ENCODE measurements around the gene FAM174C.

Gene FAM174C

DNA sequence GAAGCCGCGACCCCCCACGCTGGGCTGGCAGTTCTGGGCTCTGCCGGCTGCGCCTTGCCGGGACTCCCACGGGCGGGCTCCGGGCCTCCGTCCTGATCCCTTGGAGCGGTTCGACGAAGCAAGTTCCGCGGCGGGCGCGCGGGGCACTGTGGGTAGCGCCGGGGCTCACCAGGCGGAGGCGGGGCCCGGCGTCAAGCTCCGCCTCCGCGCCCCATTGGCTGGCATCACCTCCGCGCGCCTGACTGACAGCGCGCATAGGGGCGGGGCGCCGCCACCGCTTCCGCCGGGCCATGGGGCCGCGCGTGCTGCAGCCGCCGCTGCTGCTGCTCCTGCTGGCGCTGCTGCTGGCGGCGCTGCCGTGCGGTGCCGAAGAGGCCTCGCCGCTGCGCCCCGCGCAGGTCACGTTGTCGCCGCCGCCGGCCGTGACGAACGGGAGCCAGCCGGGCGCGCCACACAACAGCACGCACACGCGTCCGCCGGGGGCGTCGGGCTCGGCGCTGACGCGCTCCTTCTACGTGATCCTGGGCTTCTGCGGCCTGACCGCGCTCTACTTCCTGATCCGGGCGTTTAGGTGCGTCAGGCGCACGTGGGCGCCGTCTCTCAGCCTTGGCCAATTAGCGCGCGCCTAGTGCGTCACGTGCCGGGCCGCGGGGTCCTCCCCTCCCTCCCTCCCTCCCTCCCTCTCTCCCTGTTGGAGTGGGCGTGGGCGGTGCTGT, at the start of gene FAM174C:
TSS of gene FAM174C (plus strand) at position 271 of the 716 bp plus-strand sequence. CDS start at position 291, 20 bp downstream.
- DNase-seq (ENCODE audit: low read depth) = peak; percentile 93

GRCh38 chr19:1226227-1226518, 49.2 kb upstream of the FAM174C start:
- no peak for DNase-seq (ENCODE audit: low read depth)

DNA sequence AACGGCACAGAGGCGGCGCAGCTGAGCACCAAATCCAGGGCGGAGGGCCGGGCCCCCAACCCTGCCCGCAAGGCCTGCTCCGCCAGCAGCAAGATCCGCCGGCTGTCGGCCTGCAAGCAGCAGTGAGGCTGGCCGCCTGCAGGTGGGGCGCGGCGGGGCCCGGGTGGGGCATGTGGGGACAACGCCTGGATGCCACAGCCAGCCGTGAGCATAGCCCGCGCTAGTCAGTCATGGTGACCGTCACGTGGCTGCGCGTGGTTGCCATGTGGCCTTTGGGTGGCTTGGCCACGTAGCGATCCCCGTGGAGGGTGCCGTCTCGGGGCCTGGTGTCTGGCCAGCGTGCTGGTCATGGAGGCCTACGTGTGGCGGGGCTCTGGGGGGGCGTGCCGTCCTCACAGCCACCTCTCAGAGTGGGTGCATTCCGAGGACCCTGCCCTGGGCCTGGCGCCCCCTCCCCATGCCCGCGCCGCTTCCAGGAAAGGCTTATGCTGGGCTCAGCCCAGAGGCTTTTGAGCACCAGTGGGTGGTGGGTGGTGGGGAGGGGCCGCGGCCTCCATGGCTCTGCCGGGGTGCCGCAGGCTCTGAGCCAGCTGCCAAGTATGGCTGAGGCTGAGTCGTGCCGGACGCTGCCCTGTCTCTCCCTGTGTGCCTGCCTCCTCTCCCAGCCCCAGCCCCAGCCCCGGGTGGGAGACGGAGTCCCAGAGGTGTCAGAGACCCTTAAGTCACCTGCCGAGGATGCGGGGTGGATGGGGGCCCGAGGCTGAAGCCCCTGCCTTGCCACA, 48.6 kb upstream of the FAM174C start:
- DNase-seq (ENCODE audit: low read depth) = no peak

GRCh38 chr19:1227304-1228054, 47.9 kb upstream of the FAM174C start:
- DNase-seq (ENCODE audit: low read depth) = no peak

- no peak for DNase-seq (ENCODE audit: low read depth)
These were observed 47.0 kb upstream of the FAM174C start for GRCh38 chr19:1228161-1228957.

DNA sequence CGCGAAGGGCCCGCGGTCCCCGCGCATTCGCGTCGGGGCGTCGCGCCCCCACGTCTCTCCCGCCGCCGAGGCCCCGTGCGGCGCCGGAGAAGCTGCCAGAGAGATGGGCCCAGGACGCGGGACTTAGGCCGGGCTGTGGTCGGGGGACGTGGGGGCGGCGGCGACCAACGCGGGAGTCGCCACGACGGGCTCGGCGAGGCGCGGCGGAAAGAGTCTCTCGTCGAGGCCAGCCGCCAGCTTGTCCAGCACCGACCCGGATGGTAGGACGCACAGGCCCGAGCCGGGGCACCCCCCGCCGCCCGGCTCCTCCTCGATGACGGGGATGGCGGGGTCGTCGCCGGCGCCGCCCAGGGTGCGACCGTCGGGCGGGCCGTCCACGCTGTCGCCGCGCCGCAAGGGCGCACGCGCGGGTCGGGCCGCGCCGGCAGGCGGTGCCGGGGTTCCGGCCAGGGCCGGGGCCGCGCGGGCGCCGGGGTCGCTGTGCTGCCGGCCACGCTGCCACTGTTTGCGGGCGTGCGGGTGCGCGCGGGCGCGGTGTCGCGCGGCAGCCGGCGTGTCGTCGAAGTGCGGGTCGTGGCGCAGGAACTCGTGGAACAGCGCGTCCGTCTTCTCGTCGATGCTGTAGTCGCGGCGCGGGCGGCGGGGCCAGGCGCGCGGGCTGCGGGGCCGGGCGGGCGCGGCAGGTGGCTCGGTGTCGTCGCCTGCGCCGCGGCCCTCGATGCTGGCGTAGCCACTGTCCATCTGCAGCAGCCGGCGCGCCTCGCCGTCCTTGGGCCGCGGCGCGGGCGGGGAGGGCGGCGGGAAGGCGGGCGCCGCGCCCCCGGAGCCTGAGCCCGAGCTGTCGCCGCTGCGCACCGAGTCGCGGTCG, 46.0 kb upstream of the FAM174C start:
- no peak for DNase-seq (ENCODE audit: low read depth)

- DNase-seq (ENCODE audit: low read depth) = no peak
These were observed 45.2 kb upstream of the FAM174C start for GRCh38 chr19:1229924-1230782.

DNA sequence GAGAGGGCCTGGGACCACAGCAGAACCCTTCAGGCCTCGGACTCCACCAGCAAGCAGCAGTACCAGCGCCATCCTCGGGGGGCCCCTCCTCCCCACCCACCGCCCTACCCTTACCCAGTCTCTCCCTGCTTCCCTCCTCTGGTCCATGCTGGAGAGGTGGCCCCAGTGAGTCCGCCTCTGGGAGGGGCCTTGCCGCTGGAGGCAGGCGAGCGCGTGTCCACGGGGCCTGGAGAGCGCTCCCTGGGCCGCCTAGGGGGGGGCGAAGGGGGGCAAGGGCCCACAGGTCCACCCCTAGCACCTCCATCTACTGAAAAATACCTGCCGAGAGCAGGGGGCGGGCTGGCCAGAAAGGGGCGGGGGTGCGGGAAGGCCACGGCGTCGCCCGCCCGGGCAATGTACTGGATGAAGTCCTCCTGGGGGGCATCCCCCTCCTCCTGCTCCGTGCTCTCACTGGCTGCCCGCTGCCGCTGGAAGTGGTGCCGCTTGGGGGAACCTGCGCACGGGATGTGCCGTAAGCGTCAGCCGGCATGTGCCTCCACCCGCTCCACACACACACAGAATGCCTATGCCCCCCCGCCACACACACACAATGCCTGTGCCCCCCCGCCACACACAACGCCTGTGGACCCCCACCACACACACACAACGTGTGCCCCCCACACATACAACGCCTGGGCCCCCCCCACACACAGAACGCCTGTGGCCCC, 44.4 kb upstream of the FAM174C start:
- DNase-seq (ENCODE audit: low read depth) = no peak

GRCh38 chr19:1231729-1232637, 43.3 kb upstream of the FAM174C start:
- DNase-seq (ENCODE audit: low read depth) = no peak

- DNase-seq (ENCODE audit: low read depth) = no peak
These were observed 42.7 kb upstream of the FAM174C start for GRCh38 chr19:1232652-1233072.

- no peak for DNase-seq (ENCODE audit: low read depth)
These were observed 42.1 kb upstream of the FAM174C start for GRCh38 chr19:1233115-1233667.

- DNase-seq (ENCODE audit: low read depth) = no peak
These were observed 41.0 kb upstream of the FAM174C start for GRCh38 chr19:1234051-1234954.

DNA sequence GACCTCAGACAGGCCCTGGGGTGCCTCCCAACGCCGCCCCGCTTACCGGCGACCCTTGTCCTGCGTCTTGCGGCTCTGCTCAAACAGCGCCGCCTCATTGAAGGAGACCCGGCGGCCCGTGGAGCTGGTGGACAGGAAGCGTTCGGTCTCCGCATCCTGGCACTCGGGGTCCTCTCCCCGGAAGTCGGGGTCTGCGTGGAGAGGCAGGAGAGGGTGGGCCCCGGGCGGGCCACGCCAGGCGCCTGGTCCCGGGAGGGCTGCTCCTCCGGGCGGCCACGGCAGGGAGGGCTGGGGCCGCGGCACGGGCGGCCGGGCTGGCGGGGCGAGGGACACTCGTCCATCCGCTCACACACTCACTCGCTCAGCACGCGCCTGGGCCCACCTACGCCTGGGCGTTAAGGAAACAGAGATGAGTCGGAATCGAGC, 40.4 kb upstream of the FAM174C start:
- no peak for DNase-seq (ENCODE audit: low read depth)

DNA sequence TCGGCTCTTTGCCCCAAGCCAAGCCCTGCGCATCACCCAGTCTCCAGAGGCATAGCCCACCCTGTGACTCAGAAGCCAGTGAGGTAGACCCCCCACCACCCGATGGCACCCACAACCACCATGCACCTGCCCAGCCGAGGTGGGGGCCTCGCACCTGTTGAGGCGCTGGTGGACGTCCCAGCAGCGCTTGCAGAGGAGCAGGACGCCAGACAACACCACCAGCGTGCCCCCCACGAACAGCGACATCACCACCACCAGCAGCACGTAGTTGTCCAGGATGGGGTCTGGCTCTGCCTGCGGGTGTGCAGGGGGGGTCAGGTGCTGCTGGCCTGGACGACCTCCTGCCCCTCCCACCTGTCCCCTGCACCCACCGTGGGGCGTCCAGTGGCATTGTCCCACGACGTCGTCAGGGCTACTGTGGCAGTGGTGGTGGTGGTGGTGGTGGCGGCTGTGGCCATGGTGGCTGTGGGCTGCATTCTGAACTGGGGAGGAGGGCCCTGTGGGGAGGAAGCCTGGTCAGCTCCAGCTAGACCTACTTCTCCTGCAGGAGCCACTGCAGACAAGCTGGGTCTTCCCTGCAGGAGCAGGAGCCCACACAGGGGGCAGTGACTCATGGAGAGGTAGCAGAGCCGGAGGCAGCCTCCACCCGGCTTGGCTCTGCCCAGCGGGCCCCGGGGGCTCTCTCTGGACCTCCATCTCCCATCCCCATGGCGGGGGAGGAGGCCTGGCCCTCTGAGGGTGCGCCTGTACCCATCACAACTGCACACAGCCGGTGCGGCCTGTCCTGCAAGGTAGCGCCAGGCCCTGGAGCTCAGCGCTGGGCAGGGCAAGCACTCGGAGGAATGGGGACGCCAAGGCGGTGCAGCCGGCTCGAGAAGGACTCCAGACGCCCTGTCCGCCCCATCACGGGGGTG, 39.4 kb upstream of the FAM174C start:
- DNase-seq (ENCODE audit: low read depth) = no peak

DNA sequence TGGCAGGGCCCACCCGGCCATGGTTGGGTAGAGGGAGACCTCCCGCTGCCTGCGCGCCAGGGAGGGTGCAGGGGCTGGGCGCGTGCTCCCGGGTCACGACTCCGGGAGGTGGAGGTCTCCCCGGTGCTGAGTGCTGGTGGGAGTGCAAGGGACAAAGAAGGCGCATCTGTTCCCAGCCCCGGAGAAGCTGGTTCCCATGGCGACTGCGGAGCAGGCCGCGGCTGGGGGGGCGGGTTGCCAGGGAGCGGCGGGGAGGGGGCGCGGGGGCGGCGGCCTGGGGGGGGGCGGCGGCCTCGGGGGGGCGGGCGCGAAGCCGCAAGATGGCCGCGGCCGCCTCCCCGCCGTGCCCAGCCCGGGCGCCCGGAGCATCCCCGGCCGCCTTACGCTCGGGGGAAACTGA, 38.8 kb upstream of the FAM174C start:
- no peak for DNase-seq (ENCODE audit: low read depth)

Data from stimulated activated CD8-positive, alpha-beta memory T cell treated with anti-CD3 and anti-CD28 coated beads, Interleukin-15, amount 100 ng/mL, for 1 hour (primary cell).